B cell (primary cell): ENCODE measurements around the gene RAB11FIP3. TPM values are rescaled to one million over a fixed set of nuclear protein-coding genes. Genes with fewer than 3 reads are reported as not detected.

ENCODE experiments used
- ATAC-seq: fragments of 200-7000 bp; cut with Tn5 transposase; one replicate; pipeline ENCODE4 v1.10.0; 2021; ENCODE audit warnings: low read depth, mild to moderate bottlenecking, moderate number of reproducible peaks, moderate library complexity
- CTCF ChIA-PET: fragments of 350-600 bp; sonication (Branson Sonifier 250); formaldehyde crosslinking; loops from one replicate; lab custom pipeline; 2021; ENCODE audit warnings: antibody characterized with exemption, inconsistent platforms; lab: Charles Lee
- POLR2A ChIA-PET: fragments of 350-600 bp; sonication (Branson Sonifier 250); formaldehyde crosslinking; loops from one replicate; lab custom pipeline; 2021; ENCODE audit warnings: antibody characterized with exemption; lab: Charles Lee
- DNase-seq: peaks from one replicate; pipeline ENCODE4 v3.0.0; 2013
- H2AFZ ChIP-seq: 2 replicates; pipeline ENCODE4 v1.6.1; 2012; ENCODE audit warnings: mild to moderate bottlenecking, low read depth, low read length; ENCODE audit not compliant: insufficient read depth, poor library complexity, severe bottlenecking
- H3K27ac ChIP-seq, 2 donors: 1 replicate in 1 of 2; 2 replicates in 1 of 2; pipeline ENCODE4 v1.5.1; 2012 to 2013; ENCODE audit warnings: low read length in 2 of 2, mild to moderate bottlenecking in 2 of 2, moderate library complexity in 1 of 2
- H3K27me3 ChIP-seq, 4 experiments: fragments of 200-600 bp in 1 of 4; sonication (generic) in 1 of 4; replicated peaks in 1 of 4; 1 replicate in 2 of 4; 2 replicates in 2 of 4; pipeline versions ENCODE4 v1.6.1 to v1.7.0; 2013 to 2016; ENCODE audit warnings: low read length in 3 of 4, mild to moderate bottlenecking in 2 of 4, mixed read lengths in 1 of 4, moderate library complexity in 1 of 4; ENCODE audit not compliant: insufficient read depth in 4 of 4, control insufficient read depth in 3 of 4; ENCODE audit errors: control extremely low read depth in 1 of 4
- H3K36me3 ChIP-seq, 2 experiments: replicated peaks in 1 of 2; 1 replicate in 1 of 2; 2 replicates in 1 of 2; pipeline versions ENCODE4 v1.6.1 to v1.7.1; 2013; ENCODE audit warnings: low read length in 1 of 2; ENCODE audit not compliant: insufficient read depth in 2 of 2, control insufficient read depth in 1 of 2; ENCODE audit errors: control extremely low read depth in 1 of 2, extremely low read depth in 1 of 2
- H3K4me1 ChIP-seq, 2 donors: fragments of 200-600 bp in 1 of 2; sonication (generic) in 1 of 2; 1 replicate in 1 of 2; 2 replicates in 1 of 2; pipeline versions ENCODE4 v1.5.1 to v1.6.1; 2013 to 2017; ENCODE audit warnings: low read length in 2 of 2; ENCODE audit not compliant: control insufficient read depth in 2 of 2, insufficient read depth in 2 of 2
- H3K4me2 ChIP-seq: replicated peaks from 2 replicates; pipeline ENCODE3; 2012; ENCODE audit warnings: mild to moderate bottlenecking, low read depth, low read length; ENCODE audit not compliant: poor library complexity, severe bottlenecking
- H3K4me3 ChIP-seq, 5 experiments: fragments of 200-600 bp in 1 of 5; sonication (generic) in 1 of 5; 1 replicate in 3 of 5; 2 replicates in 2 of 5; pipeline versions ENCODE4 v1.5.1 to v1.7.0; 2011 to 2016; ENCODE audit warnings: low read length in 4 of 5, mild to moderate bottlenecking in 4 of 5, low read depth in 2 of 5, control low read depth in 1 of 5, moderate library complexity in 1 of 5; ENCODE audit not compliant: insufficient read depth in 1 of 5; ENCODE audit errors: control extremely low read depth in 1 of 5, extremely low read depth in 1 of 5
- H3K79me2 ChIP-seq: fragments of 200-600 bp; sonication (generic); one replicate; pipeline ENCODE4 v1.6.0; 2016; ENCODE audit warnings: low read length; ENCODE audit not compliant: control insufficient read depth, insufficient read depth
- H3K9ac ChIP-seq: fragments of 200-600 bp; sonication (generic); 2 replicates; pipeline ENCODE4 v1.6.1; 2017; ENCODE audit warnings: mild to moderate bottlenecking, low read length, moderate library complexity
- H3K9me3 ChIP-seq, 3 donors: one replicate each; pipeline versions ENCODE4 v1.6.1 to v1.7.1; 2013; ENCODE audit warnings: low read length in 2 of 3; ENCODE audit not compliant: control insufficient read depth in 2 of 3, insufficient read depth in 1 of 3; ENCODE audit errors: control extremely low read depth in 1 of 3
- H4K20me1 ChIP-seq: 2 replicates; pipeline ENCODE4 v1.6.0; 2012; ENCODE audit warnings: mild to moderate bottlenecking, low read length; ENCODE audit not compliant: insufficient read depth, control insufficient read depth, poor library complexity, severe bottlenecking
- H3K27ac Mint-ChIP-seq: one replicate; pipeline ENCODE4 v1.8.0; 2021; ENCODE audit warnings: mixed read lengths
- H3K27me3 Mint-ChIP-seq: one replicate; pipeline ENCODE4 v1.8.0; 2021; ENCODE audit warnings: mixed read lengths
- H3K4me1 Mint-ChIP-seq: one replicate; pipeline ENCODE4 v1.8.0; 2021; ENCODE audit warnings: mixed read lengths
- H3K4me3 Mint-ChIP-seq: one replicate; pipeline ENCODE4 v1.8.0; 2021; ENCODE audit warnings: mixed read lengths
- H3K9me3 Mint-ChIP-seq: one replicate; pipeline ENCODE4 v1.8.0; 2022; ENCODE audit warnings: mixed read lengths; ENCODE audit not compliant: insufficient read depth
- EZH2 ChIP-seq: IDR thresholded peaks from 2 replicates; pipeline ENCODE4 v1.6.1; 2012; ENCODE audit warnings: borderline replicate concordance, low read depth, mild to moderate bottlenecking, moderate library complexity, low read length; ENCODE audit not compliant: insufficient read depth, poor library complexity, severe bottlenecking
- WGBS: methylation state at CpG from one replicate; pipeline ENCODE4 v1.1.5; 2013; ENCODE audit warnings: missing lambda C conversion rate; ENCODE audit not compliant: insufficient coverage; 5-methylcytosine and 5-hydroxymethylcytosine counted together
- intact Hi-C: fragments of 100-400 bp; cut with micrococcal nuclease; formaldehyde crosslinking; loops from one replicate; pipeline ENCODE4 v1.10.0; 2022
- polyA plus RNA-seq: library from polyadenylated mRNA; depleted of rRNA; stranded (reverse); fragments of >200 nt; gene quantifications from 2 replicates; pipeline ENCODE4 v1.2.3, GENCODE V29; 2012
- total RNA-seq, 2 donors: library from RNA; stranded (reverse); fragments of 120-200 nt in 1 of 2; gene quantifications; 1 replicate in 1 of 2; 2 replicates in 1 of 2; pipeline versions ENCODE4 v1.2.3 to v1.2.4, GENCODE V29; 2013 to 2022
- TF ChIP-seq, protein P1 (sequence below): fragments of 200-600 bp; IDR thresholded peaks from one replicate; pipeline ENCODE4 v1.8.0; 2022; ENCODE audit warnings: antibody characterized with exemption, mild to moderate bottlenecking

Gene RAB11FIP3
- total and polyA plus RNA-seq, 2 donors (not counting 1 experiment from before 2014, with no cell fraction given) = 24.3 to 57.2 TPM

GRCh38 chr16:528111-529011 lies 102.9 kb downstream of the RAB11FIP3 start:
- Histone ChIP-seq H3K4me1 (peaks cover 25 to 47% of the 10 kb centered on the region in 2 donors), H3K36me3 (no peaks in the 10 kb centered on the region), H3K27me3 (no peaks in the 10 kb centered on the region), H3K4me2 (peak overlapping the region; percentile 93), H3K9me3 (no peaks in the 10 kb centered on the region), H3K9ac (peak overlapping the region; percentile 65), H4K20me1 (peaks cover 65% of the 10 kb centered on the region), H2AFZ (peak overlapping the region; percentile 68), H3K4me3 (peak overlapping the region; percentile 12 to 74 (median 60)), H3K79me2 (peaks cover 63% of the 10 kb centered on the region), H3K27ac (peak overlapping the region in 1 of 2 donors; percentile 41)
- 2% methylated on average over 53 of the region's 55 CpGs for WGBS
- Mint-ChIP-seq H3K4me3 (peak overlapping the region; percentile 83), H3K4me1 (peaks cover 36% of the 10 kb centered on the region), H3K9me3 (no peaks in the 10 kb centered on the region), H3K27ac (peak overlapping the region; percentile 83), H3K27me3 (no peaks in the 10 kb centered on the region)
- TF ChIP-seq, protein P1, sequence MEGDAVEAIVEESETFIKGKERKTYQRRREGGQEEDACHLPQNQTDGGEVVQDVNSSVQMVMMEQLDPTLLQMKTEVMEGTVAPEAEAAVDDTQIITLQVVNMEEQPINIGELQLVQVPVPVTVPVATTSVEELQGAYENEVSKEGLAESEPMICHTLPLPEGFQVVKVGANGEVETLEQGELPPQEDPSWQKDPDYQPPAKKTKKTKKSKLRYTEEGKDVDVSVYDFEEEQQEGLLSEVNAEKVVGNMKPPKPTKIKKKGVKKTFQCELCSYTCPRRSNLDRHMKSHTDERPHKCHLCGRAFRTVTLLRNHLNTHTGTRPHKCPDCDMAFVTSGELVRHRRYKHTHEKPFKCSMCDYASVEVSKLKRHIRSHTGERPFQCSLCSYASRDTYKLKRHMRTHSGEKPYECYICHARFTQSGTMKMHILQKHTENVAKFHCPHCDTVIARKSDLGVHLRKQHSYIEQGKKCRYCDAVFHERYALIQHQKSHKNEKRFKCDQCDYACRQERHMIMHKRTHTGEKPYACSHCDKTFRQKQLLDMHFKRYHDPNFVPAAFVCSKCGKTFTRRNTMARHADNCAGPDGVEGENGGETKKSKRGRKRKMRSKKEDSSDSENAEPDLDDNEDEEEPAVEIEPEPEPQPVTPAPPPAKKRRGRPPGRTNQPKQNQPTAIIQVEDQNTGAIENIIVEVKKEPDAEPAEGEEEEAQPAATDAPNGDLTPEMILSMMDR = no peak
- no peak for TF ChIP-seq EZH2
- intact Hi-C loops = loop anchor here (5.0 kb wide), 1 partner anchor 146 kb away; the partner anchor contains the start of gene PGAP6
- POLR2A ChIA-PET = interaction anchor here (0.7 to 1.3 kb wide), 5 partner anchors 38 to 956 kb away, joined by 3 to 8 read pairs (median 3); partner anchors contain the start of genes DECR2, NHLRC4 and PGAP6
- DNase-seq = peak; percentile 62
- no peak for ATAC-seq
- CTCF ChIA-PET = no interaction called here
